K562 (cell line): ENCODE data around the gene ARHGAP15. TPM values are rescaled to one million over a fixed set of nuclear protein-coding genes. Genes with fewer than 3 reads are reported as not detected.

Experiments
- ATAC-seq: fragments of 200-7000 bp; cut with Tn5 transposase; 3 replicates; pipeline ENCODE4 v1.9.1; 2020; ENCODE audit warnings: moderate library complexity
- BruUV-seq: library from RNA; stranded (reverse); fragments of 400-500 nt; replicated peaks from 2 replicates; lab custom pipeline; 2021; lab: Mats Ljungman, UMichigan
- CTCF ChIA-PET: fragments of 300-600 bp; formaldehyde crosslinking; extraction: SDS; loops from one replicate; lab custom pipeline; 2021; ENCODE audit warnings: low intra/inter-chr PET ratio; lab: Yijun Ruan, JAX
- POLR2A ChIA-PET: fragments of 300-600, 350-650 bp; sonication (Branson Sonifier 250); formaldehyde crosslinking; extraction: SDS; loops from one replicate; lab custom pipeline; 2021; ENCODE audit warnings: antibody characterized with exemption, inconsistent platforms; lab: Yijun Ruan, JAX
- DNase-seq, 4 experiments: peaks; one replicate each; pipeline versions ENCODE4 v3.0.0 to v3.0.0-alpha.2; 2011 to 2018; ENCODE audit warnings: low spot score in 3 of 4, mixed read lengths in 3 of 4; ENCODE audit errors: extremely low read depth in 1 of 4
- FAIRE-seq: peaks from 2 replicates; lab custom pipeline; 2011; peaks lifted over from hg19 to GRCh38; lab: Jason Lieb, UNC
- H2AFZ ChIP-seq: 2 replicates; pipeline ENCODE4 v1.6.0; 2011; ENCODE audit warnings: low read depth, low read length, control low read depth, inconsistent platforms
- H3K27ac ChIP-seq: fragments of 200-600 bp; 3 replicates; pipeline ENCODE4 v1.8.0; 2011; ENCODE audit warnings: low read depth, mild to moderate bottlenecking, control low read depth, inconsistent platforms, low read length, moderate library complexity, mixed read lengths; ENCODE audit errors: extremely low read depth
- H3K27me3 ChIP-seq, 2 experiments: fragments of 300-600 bp in 1 of 2; 2 replicates in 1 of 2; 3 replicates in 1 of 2; pipeline versions ENCODE4 v1.6.0 to v1.8.0; 2011; ENCODE audit warnings: inconsistent platforms in 2 of 2, low read length in 2 of 2, mild to moderate bottlenecking in 1 of 2, mixed read lengths in 1 of 2, moderate library complexity in 1 of 2; ENCODE audit not compliant: control insufficient read depth in 2 of 2, insufficient read depth in 2 of 2
- H3K36me3 ChIP-seq: fragments of 300-600 bp; 3 replicates; pipeline ENCODE4 v1.8.0; 2011; ENCODE audit warnings: mild to moderate bottlenecking, low read length, inconsistent platforms; ENCODE audit not compliant: control insufficient read depth, insufficient read depth
- H3K4me1 ChIP-seq, 2 experiments: fragments of 200-600 bp in 1 of 2; replicated peaks in 1 of 2; 2 replicates in 1 of 2; 3 replicates in 1 of 2; pipeline versions ENCODE4 v1.5.1 to v1.8.0; 2011; ENCODE audit warnings: inconsistent platforms in 2 of 2, low read length in 2 of 2, mild to moderate bottlenecking in 1 of 2, mixed read lengths in 1 of 2, moderate library complexity in 1 of 2; ENCODE audit not compliant: control insufficient read depth in 2 of 2, insufficient read depth in 2 of 2
- H3K4me2 ChIP-seq: 2 replicates; pipeline ENCODE4 v1.6.1; 2011; ENCODE audit warnings: low read length, control low read depth, inconsistent platforms, mixed read lengths; ENCODE audit not compliant: insufficient read depth
- H3K4me3 ChIP-seq: fragments of 200-600 bp; sonication (generic), shearing (Covaris generic); 2 replicates; pipeline ENCODE4 v1.5.1; 2016; ENCODE audit warnings: control low read depth, inconsistent platforms
- H3K79me2 ChIP-seq: fragments of 200-600 bp; 3 replicates; pipeline ENCODE4 v1.8.0; 2011; ENCODE audit warnings: low read length, inconsistent platforms; ENCODE audit not compliant: control insufficient read depth, insufficient read depth
- H3K9ac ChIP-seq, 2 experiments: 2 replicates each; pipeline versions ENCODE4 v1.6.0 to v1.6.1; 2011; ENCODE audit warnings: low read depth in 2 of 2, low read length in 2 of 2, control low read depth in 1 of 2, inconsistent platforms in 1 of 2, mild to moderate bottlenecking in 1 of 2, mixed read lengths in 1 of 2; ENCODE audit not compliant: insufficient read depth in 1 of 2
- H3K9me1 ChIP-seq: one replicate; pipeline ENCODE4 v1.6.0; 2011; ENCODE audit warnings: inconsistent platforms, mild to moderate bottlenecking, low read length, moderate library complexity; ENCODE audit not compliant: control insufficient read depth, insufficient read depth
- H3K9me3 ChIP-seq: replicated peaks from 2 replicates; pipeline ENCODE4 v1.5.1; 2011; ENCODE audit warnings: low read depth, low read length, inconsistent platforms; ENCODE audit not compliant: control insufficient read depth, insufficient read depth
- H4K20me1 ChIP-seq: replicated peaks from 2 replicates; pipeline ENCODE4 v1.6.1; 2011; ENCODE audit warnings: low read length, inconsistent platforms, mixed read lengths; ENCODE audit not compliant: control insufficient read depth, insufficient read depth
- WGBS: fragments of 100-300 bp; shearing (Covaris generic); methylation state at CpG from one replicate; pipeline ENCODE4 v1.1.6; 2016; ENCODE audit warnings: low coverage, mixed read lengths; ENCODE audit not compliant: insufficient coverage; ENCODE audit errors: missing lambda C conversion rate; 5-methylcytosine and 5-hydroxymethylcytosine counted together
- in situ Hi-C: fragments of 300-500 bp; cut with MboI; formaldehyde crosslinking; loops from 4 replicates; pipeline ENCODE4 v1.15.0; 2018; ENCODE audit warnings: inconsistent platforms, mixed read lengths
- intact Hi-C: fragments of 100-400 bp; cut with micrococcal nuclease; formaldehyde crosslinking; loops from 2 replicates; pipeline ENCODE4 v1.14.2; 2022
- polyA plus RNA-seq, 8 experiments: library from polyadenylated mRNA; depleted of rRNA in 4 of 8; stranded (reverse) in 5 of 8; unstranded in 3 of 8; fragments of >200 nt; fragmentation: Nextera tagmentation in 2 of 8; fragmentation: Illumina TruSeq in 1 of 8; extraction: Ambion mirVana in 2 of 8; extraction: Trizol in 1 of 8; gene quantifications; 2 replicates each; pipeline versions ENCODE4 v1.2.1 to v1.2.3, GENCODE V29; 2011 to 2014; ENCODE audit warnings: inconsistent platforms in 1 of 8, missing spikeins in 1 of 8
- total RNA-seq, 7 experiments: library from RNA; depleted of rRNA in 6 of 7; stranded (reverse); fragments of >200 nt in 6 of 7; fragmentation: Illumina TruSeq in 2 of 7; extraction: Trizol in 2 of 7; gene quantifications; 2 replicates each; pipeline versions ENCODE4 v1.2.1 to v1.2.3, GENCODE V29; 2011 to 2021; ENCODE audit warnings: low replicate concordance in 1 of 7
- TF ChIP-seq, protein P1 (sequence below): fragments of 250-450 bp; sonication (Bioruptor Pico); IDR thresholded peaks from 2 replicates; pipeline ENCODE4 v1.8.0; 2022; ENCODE audit warnings: moderate library complexity, mild to moderate bottlenecking, inconsistent platforms
- TF ChIP-seq, protein P2 (sequence below): fragments of 200-800 bp; sonication (Bioruptor generic); IDR thresholded peaks from 2 replicates; pipeline ENCODE4 v1.6.1; 2016; ENCODE audit warnings: missing genetic modification characterization, missing compliant biosample characterization
- TF ChIP-seq, protein P3 (sequence below): sonication (generic); IDR thresholded peaks from 2 replicates; pipeline ENCODE4 v1.6.1; 2016

The ARHGAP15 gene
- total and polyA plus RNA-seq, 9 of the 15 experiments (the other 6 are each of a cell fraction or from before 2014, with no cell fraction given), result 1.5 to 17.9 (median 7.9) TPM

DNA sequence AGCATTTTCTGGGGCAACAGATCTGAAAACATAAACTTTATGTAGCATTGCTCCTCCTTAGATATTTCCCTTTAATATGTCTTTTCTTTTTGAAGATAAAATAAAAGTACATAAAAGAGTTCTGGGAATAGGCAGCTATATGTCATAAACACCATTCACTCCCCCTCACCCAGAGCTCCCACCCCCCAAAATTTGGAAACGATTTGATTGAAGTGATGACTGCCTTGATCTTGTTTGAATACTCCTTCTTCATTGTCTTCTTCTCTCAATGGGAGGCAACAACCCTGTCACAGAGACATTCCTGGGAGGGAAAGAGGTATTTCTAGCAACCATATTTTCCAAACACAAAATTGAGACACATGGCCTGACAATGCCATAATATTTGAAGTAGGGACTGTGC is 369.3 kb downstream of the ARHGAP15 start:
- Histone ChIP-seq H3K4me2 (no peak overlapping the region), H2AFZ (no peak overlapping the region), H3K9me1 (no peaks in the 10 kb centered on the region), H3K9ac (no peak overlapping the region), H3K36me3 (no peaks in the 10 kb centered on the region), H3K27ac (no peak overlapping the region), H3K4me1 (no peaks in the 10 kb centered on the region), H3K4me3 (no peak overlapping the region), H4K20me1 (no peaks in the 10 kb centered on the region), H3K79me2 (no peaks in the 10 kb centered on the region), H3K9me3 (no peaks in the 10 kb centered on the region), H3K27me3 (no peaks in the 10 kb centered on the region)
- 10% methylated on average over 1 of the region's 1 CpG for WGBS
- CTCF ChIA-PET, result no interaction called here
- FAIRE-seq (no peak), ATAC-seq (no peak), DNase-seq (no peak)
- POLR2A ChIA-PET, result no interaction called here
- in situ Hi-C loops, result no loop called here
- BruUV-seq, result no TSS peak
- TF ChIP-seq, protein P1, sequence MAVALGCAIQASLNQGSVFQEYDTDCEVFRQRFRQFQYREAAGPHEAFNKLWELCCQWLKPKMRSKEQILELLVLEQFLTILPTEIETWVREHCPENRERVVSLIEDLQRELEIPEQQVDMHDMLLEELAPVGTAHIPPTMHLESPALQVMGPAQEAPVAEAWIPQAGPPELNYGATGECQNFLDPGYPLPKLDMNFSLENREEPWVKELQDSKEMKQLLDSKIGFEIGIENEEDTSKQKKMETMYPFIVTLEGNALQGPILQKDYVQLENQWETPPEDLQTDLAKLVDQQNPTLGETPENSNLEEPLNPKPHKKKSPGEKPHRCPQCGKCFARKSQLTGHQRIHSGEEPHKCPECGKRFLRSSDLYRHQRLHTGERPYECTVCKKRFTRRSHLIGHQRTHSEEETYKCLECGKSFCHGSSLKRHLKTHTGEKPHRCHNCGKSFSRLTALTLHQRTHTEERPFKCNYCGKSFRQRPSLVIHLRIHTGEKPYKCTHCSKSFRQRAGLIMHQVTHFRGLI (CRISPR knock-in tag), result no peak
- intact Hi-C loops, result no loop called here

DNA sequence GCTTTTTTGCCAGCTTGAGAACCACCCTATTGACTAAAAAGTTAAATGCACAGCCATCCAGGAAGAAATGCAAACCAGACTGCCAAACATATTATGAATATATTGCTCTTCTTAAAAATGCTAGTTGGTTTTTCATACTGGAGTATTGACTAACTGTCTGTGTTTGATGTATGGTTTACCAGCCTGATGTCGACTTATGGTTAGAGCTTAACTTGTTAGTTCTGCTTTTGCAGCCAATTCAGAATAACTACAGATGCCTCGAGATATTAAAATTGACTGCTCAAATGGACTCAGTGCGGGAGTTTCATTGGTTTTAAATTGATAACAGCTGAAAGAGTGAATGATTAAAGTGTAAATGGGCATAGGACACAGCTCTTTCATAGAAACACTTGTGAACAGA is 369.8 kb downstream of the ARHGAP15 start:
- no peak for FAIRE-seq
- CTCF ChIA-PET, result no interaction called here

More for the DNA sequence above, 369.8 kb downstream of the ARHGAP15 start:
- intact Hi-C loops, result no loop called here
- Histone ChIP-seq H3K4me3 (no peak overlapping the region), H3K4me1 (no peaks in the 10 kb centered on the region), H3K9me3 (no peaks in the 10 kb centered on the region), H3K36me3 (no peaks in the 10 kb centered on the region), H3K79me2 (no peaks in the 10 kb centered on the region), H2AFZ (no peak overlapping the region), H3K9me1 (no peaks in the 10 kb centered on the region), H3K4me2 (no peak overlapping the region), H4K20me1 (no peaks in the 10 kb centered on the region), H3K27me3 (no peaks in the 10 kb centered on the region), H3K27ac (no peak overlapping the region), H3K9ac (no peak overlapping the region)
- TF ChIP-seq, protein P2, sequence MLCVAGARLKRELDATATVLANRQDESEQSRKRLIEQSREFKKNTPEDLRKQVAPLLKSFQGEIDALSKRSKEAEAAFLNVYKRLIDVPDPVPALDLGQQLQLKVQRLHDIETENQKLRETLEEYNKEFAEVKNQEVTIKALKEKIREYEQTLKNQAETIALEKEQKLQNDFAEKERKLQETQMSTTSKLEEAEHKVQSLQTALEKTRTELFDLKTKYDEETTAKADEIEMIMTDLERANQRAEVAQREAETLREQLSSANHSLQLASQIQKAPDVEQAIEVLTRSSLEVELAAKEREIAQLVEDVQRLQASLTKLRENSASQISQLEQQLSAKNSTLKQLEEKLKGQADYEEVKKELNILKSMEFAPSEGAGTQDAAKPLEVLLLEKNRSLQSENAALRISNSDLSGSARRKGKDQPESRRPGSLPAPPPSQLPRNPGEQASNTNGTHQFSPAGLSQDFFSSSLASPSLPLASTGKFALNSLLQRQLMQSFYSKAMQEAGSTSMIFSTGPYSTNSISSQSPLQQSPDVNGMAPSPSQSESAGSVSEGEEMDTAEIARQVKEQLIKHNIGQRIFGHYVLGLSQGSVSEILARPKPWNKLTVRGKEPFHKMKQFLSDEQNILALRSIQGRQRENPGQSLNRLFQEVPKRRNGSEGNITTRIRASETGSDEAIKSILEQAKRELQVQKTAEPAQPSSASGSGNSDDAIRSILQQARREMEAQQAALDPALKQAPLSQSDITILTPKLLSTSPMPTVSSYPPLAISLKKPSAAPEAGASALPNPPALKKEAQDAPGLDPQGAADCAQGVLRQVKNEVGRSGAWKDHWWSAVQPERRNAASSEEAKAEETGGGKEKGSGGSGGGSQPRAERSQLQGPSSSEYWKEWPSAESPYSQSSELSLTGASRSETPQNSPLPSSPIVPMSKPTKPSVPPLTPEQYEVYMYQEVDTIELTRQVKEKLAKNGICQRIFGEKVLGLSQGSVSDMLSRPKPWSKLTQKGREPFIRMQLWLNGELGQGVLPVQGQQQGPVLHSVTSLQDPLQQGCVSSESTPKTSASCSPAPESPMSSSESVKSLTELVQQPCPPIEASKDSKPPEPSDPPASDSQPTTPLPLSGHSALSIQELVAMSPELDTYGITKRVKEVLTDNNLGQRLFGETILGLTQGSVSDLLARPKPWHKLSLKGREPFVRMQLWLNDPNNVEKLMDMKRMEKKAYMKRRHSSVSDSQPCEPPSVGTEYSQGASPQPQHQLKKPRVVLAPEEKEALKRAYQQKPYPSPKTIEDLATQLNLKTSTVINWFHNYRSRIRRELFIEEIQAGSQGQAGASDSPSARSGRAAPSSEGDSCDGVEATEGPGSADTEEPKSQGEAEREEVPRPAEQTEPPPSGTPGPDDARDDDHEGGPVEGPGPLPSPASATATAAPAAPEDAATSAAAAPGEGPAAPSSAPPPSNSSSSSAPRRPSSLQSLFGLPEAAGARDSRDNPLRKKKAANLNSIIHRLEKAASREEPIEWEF (CRISPR knock-in tag), result no peak
- TF ChIP-seq, protein P3, sequence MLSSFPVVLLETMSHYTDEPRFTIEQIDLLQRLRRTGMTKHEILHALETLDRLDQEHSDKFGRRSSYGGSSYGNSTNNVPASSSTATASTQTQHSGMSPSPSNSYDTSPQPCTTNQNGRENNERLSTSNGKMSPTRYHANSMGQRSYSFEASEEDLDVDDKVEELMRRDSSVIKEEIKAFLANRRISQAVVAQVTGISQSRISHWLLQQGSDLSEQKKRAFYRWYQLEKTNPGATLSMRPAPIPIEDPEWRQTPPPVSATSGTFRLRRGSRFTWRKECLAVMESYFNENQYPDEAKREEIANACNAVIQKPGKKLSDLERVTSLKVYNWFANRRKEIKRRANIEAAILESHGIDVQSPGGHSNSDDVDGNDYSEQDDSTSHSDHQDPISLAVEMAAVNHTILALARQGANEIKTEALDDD, result peak; percentile 24; the same call in 1 of the 2 replicates
- DNase-seq (no peak), ATAC-seq (no peak)
- WGBS, result 2% methylated on average over 3 of the region's 3 CpGs
- POLR2A ChIA-PET, result no interaction called here
- BruUV-seq, result no TSS peak
- in situ Hi-C loops, result no loop called here
